CD1c-positive myeloid dendritic cell (primary cell): Measurements from ENCODE around the gene ZNF236.

Source experiments
- DNase-seq: peaks from one replicate; pipeline ENCODE4 v3.0.0-alpha.2; 2016; ENCODE audit errors: extremely low spot score

Gene ZNF236

GRCh38 chr18:76908277-76908676 is 85.9 kb downstream of the ZNF236 start:
- DNase-seq: no peak

- no peak for DNase-seq
These were observed 87.1 kb downstream of the ZNF236 start for GRCh38 chr18:76909439-76909838.

GRCh38 chr18:76911440-76911839 is 89.1 kb downstream of the ZNF236 start:
- no peak for DNase-seq

GRCh38 chr18:76913583-76913982 is 91.2 kb downstream of the ZNF236 start:
- no peak for DNase-seq

GRCh38 chr18:76914314-76914713 is 92.0 kb downstream of the ZNF236 start:
- no peak for DNase-seq

GRCh38 chr18:76914796-76915195 is 92.4 kb downstream of the ZNF236 start:
- DNase-seq: no peak

GRCh38 chr18:76915456-76915855 is 93.1 kb downstream of the ZNF236 start:
- DNase-seq: no peak

GRCh38 chr18:76920974-76921373 is 98.6 kb downstream of the ZNF236 start:
- no peak for DNase-seq

- DNase-seq: peak; percentile 54
These were observed 99.8 kb downstream of the ZNF236 start for GRCh38 chr18:76922107-76922506.

- DNase-seq: no peak
These were observed 101.2 kb downstream of the ZNF236 start for GRCh38 chr18:76923485-76924085.

- no peak for DNase-seq
These were observed 103.1 kb downstream of the ZNF236 start for GRCh38 chr18:76925501-76925900.

- no peak for DNase-seq
These were observed 104.9 kb downstream of the ZNF236 start for GRCh38 chr18:76927223-76927725.

- no peak for DNase-seq
These were observed 106.0 kb downstream of the ZNF236 start for GRCh38 chr18:76928179-76928868.

- no peak for DNase-seq
These were observed 108.8 kb downstream of the ZNF236 start for GRCh38 chr18:76931171-76931570.

GRCh38 chr18:76932026-76932819 is 109.9 kb downstream of the ZNF236 start:
- no peak for DNase-seq

GRCh38 chr18:76935722-76936337 is 113.5 kb downstream of the ZNF236 start:
- no peak for DNase-seq

- DNase-seq: no peak
These were observed 114.5 kb downstream of the ZNF236 start for GRCh38 chr18:76936877-76937276.

- DNase-seq: no peak
These were observed 115.2 kb downstream of the ZNF236 start for GRCh38 chr18:76937597-76937996.

GRCh38 chr18:76938619-76939018 is 116.3 kb downstream of the ZNF236 start:
- DNase-seq: no peak

GRCh38 chr18:76941284-76941683 is 118.9 kb downstream of the ZNF236 start:
- no peak for DNase-seq

GRCh38 chr18:76943542-76944339 is 121.4 kb downstream of the ZNF236 start:
- no peak for DNase-seq
